RKO (cell line): ENCODE measurements around the gene KDM4C.
"Not testable (repeated sequence)": the region's sequence is repeated elsewhere in the genome, so short reads cannot be mapped to it uniquely, and the experiment has no call there.

ENCODE experiments used
- DNase-seq: peaks from one replicate; pipeline ENCODE4 v3.0.0-alpha.2; 2016; ENCODE audit warnings: low spot score

The KDM4C gene

DNA sequence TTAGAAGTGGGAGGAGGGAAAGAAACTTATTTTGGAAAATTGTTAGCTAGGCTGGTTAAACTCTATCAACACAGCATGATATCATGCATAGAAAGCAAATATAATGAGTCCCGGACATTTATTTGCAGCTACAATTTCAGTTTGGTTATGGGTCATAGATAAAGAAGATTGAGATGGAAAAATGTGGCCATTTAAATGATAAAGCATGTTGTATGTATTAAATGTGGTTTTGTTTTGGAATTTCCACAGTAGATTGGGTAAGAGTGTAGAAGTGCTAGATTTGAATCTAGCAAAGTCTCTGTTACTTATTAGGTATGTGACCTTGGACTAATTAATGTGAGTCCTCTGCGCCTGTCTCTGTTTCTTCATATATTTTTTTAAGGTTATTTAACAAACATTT is 217.4 kb downstream of the KDM4C start:
- DNase-seq: no peak

GRCh38 chr9:6977761-6978160 is 220.0 kb downstream of the KDM4C start:
- DNase-seq: no peak

DNA sequence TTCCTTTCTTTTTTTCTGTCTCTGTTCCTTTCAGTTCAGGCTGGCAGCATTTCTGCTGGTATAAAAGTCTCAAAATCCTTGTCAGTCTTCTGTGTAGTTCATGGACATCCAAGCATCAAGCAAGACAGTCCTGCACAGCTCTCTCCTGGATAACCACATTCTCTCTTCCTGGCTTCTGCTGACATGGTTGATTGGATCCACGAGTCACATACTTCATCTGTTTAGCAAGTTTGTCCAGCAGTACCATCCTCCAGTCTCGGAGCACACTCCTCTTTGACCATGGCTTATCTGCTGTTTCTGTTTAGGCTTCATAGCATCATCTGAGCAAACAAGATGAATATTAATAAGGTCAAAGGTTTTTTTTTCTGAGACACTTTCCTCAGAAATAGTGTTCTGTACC is 220.8 kb downstream of the KDM4C start:
- no peak for DNase-seq

- DNase-seq: no peak
Observed at GRCh38 chr9:6984941-6985578, 227.3 kb downstream of the KDM4C start.

GRCh38 chr9:6986141-6986815 is 228.5 kb downstream of the KDM4C start:
- DNase-seq: no peak

DNA sequence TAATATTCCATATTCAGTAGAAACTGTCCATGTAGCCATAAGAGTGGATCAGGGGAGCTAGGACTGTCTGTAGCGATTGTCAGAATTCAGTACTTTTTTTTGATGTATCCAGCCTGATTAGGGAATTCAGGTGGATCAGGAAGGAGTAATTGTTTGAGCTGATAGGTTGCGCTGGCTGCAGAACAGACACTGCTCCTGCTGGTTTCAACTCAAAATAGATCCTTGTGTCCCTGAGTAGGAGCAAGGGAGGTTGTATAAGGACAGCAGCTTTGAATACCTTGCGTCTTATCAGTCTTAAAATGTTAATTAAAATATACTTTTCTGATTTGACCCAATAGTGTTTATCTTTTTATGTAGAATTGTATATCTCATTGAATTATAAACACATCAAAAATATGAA is 229.6 kb downstream of the KDM4C start:
- no peak for DNase-seq

DNA sequence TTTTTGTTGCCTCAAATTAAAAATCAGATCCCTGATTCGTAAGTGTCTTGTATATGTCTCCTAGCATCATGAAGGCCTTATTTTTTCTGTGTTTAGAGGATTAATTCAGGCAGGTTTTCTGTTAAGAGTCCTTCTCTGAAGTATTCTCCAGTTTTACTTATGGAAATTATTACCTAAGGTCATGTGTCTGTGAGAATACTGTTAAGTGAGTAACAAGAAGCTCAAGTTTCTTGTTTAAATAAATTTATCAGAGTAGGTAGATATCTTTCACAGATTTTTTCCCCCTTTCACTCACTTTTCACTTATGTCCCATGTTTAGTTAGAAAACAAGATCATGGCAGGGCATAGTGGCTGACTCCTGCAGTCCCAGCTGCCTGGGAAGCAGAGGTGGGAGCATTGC is 233.6 kb downstream of the KDM4C start:
- no peak for DNase-seq

DNA sequence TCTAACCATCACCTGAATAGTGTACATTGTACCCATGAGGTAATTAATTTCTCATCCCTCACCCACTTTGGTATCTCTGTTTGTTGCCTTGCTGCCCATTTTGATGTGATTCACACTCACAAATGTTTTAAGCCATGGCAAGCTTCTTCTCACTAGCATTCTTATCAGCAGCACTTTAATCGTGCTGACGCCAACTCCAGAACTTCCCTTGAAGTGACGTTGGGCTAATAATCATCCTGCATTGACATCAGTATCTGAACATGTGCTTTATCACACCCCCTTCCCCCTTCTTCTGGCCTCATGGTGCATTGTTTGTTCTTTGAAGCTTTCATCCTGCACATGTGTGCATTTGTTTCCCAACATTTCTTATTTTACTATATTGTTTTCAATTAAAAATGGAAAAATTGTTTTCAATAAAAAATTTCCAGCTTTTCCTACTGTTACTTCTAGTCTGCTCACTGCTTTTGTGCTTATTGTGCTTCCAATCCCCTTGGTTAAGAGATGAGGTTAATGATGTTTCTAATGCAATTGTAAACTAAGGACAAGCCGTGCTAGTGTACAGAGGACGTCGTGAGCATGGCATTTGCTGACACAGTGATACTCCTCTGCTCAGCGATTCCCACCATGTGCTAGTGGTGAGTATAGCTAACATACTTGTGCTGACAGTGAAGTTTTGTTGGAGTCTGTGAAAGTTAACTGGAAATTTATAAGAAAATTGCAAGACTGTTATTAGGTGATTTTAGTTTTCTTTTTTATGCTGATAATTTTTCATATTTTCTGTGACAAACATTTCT is 238.5 kb downstream of the KDM4C start:
- DNase-seq: no peak

- no peak for DNase-seq
Observed at GRCh38 chr9:6997330-6997729, 239.6 kb downstream of the KDM4C start.

DNA sequence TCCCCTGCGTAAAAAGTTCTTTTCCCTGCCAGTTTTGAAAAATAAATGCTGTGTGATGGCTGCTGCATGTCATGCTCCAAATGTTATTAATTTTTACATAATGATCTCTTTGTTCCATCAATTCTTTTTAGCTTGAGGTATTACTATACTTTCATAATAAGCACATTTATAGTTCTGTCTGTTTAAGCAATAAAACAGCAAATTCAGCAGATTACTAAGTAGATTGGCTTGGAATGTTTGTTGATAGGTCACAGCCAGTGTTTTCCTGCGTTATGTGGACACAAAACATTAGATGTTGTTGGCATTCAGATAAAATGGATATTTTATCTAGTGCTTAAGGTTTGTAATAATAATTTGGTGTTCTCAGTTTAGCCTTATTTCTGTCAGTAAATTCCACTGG is 242.0 kb downstream of the KDM4C start:
- no peak for DNase-seq

GRCh38 chr9:7001571-7001970 is 243.8 kb downstream of the KDM4C start:
- no peak for DNase-seq

DNA sequence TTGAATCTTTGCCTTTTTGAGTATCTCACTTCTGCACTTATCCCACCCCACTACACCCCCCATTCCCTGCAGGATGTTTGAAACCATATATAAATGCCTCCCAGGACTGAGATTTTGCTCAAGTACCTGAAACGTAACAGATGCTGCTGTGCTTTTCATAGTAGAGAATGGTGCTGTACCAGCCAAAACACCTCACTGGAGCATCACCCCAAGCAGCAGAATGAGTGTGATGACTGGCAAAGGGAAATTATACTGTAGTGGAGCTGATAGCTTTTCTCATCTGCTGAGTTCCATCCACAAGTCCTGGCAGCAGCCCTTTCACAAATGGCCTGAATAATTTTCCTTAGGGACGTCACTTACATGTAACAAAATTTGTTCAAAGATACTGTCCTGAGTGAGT is 246.1 kb downstream of the KDM4C start:
- DNase-seq: no peak

DNA sequence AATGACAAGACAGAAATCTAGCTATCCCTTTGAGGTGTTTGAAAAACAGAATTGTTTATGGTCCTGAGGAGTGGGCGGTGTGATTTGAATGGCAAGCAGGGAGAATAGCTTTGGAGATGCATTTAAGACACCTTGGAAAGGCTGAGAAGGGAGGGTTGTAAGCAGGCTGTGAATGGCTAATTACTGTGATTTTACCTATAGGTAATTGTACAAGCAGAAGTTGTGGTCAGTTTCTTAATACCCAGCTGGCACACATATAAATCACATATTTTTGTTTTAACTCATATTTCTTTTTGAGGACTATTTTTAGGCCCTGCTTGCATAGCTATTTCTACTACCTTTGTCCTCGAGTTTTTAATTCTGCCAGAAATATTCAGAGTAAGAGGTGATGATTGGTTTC is 248.6 kb downstream of the KDM4C start:
- DNase-seq: no peak

DNA sequence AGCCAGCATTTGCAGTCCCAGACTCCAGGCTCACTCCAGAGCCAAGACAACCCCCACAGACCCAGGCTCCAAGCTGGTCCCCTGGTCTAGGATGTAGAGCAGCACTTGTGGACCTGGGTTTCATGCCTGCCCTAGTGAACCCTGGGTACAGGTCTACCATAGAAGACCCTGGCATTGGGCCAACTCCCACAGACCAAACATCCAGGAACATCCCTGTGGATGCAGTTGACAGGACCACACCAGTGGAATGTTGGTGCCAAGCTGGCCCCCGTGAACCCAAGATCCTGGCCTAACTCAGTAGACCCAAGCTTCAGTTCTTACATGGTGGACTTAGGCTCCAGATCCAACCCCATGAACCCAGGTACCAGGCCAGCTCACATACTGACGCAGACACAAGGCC is 250.6 kb downstream of the KDM4C start:
- DNase-seq: no peak

DNA sequence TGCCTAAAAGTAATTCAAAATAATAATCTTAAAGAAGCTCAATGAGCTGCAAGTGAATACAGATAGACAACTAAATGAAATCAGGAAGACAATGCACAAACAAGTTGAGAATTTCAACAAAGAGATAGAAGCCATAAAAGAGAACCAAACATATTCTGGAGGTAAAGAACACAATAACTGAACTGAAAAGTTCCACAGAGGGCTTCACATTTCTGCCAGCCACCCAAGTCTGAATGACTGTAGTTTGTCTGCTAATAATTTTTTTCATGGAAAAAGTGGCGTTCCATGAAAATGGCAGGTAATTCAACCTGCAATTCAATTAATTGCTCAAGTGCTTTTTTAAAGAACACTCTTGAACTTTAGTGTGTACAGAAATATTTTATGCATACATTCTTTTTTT is 251.3 kb downstream of the KDM4C start:
- DNase-seq: no peak

DNA sequence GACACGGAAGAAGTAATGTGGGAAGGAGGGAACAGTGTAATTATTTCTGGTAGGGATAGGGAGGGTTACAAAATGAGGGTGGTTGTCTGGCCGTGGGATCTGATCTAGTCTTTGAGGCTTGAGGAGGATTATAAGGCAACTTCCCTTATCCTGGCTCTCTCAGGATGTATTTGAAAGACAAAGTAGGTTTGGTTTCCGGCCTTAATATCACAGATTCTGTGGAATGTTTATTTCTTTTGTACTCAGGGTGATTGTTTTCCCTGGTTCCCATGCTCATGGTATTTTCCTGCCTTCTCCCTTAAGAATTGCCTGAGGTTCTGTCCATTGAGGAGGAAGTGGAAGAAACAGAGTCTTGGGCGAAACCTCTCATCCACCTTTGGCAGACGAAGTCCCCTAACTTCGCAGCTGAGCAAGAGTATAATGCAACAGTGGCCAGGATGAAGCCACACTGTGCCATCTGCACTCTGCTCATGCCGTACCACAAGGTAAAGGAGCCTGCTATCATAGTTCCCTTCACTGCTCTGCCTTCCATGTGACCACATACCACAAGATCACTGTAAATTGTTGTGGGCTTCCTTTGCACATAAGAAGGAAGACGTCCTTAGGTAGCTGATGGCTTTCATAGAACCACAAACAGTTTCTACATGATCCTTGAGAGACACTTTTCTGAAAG is 253.8 kb downstream of the KDM4C start:
- DNase-seq: no peak

GRCh38 chr9:7027996-7028395 is 270.2 kb downstream of the KDM4C start:
- no peak for DNase-seq

DNA sequence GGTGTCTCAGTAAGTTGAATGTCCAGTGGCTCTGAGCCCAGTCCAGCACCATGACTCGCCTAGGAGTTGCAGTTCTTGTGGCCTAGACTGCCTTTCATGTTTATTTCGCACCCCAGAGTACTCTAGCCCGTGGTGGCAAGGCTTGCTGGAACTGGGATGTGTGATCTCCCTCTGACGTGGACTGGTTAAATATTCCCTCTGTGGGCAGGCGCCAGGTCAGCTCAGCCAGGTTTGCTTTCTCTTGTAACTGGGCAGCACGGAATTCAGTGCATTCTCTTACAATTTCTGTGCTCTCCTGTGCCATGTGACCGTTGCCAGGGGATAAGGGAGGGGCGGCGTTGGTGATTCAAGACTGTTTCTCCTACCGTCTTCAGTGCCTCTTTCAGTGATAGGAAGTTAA is 270.8 kb downstream of the KDM4C start:
- no peak for DNase-seq

- not testable (repeated sequence) for DNase-seq
Observed at GRCh38 chr9:7030943-7031342, 273.2 kb downstream of the KDM4C start.

- DNase-seq: no peak
Observed at GRCh38 chr9:7033076-7034045, 275.6 kb downstream of the KDM4C start.

DNA sequence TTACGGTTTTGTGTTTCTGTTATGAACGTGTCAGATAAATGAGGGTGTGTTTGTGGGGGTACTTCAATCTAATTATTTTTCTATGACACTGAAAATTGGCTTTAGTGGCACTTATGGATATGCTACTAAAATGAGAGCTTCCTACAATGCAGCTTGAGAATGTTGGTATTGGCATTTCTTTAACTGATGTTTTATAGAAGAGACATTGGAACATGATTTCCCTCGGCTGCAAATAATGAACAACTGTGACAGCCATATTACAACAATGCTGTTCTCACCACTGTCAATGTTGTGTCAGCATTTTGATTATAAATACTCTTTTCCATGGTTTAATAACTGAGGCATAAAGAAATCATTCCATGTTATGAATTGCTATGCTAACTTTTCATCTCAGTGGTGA is 279.4 kb downstream of the KDM4C start:
- no peak for DNase-seq

GRCh38 chr9:7042124-7042523 is 284.4 kb downstream of the KDM4C start:
- DNase-seq: no peak
